A673 (cell line): Measurements from ENCODE around the gene SERGEF.

Source experiments
- CTCF ChIP-seq: fragments of 300-800, 200-600 bp; sonication (generic); conservative IDR thresholded peaks from 2 replicates; pipeline ENCODE4 v1.5.1; 2017; ENCODE audit warnings: low read depth, mild to moderate bottlenecking, antibody characterized with exemption, low read length, moderate library complexity, mixed read lengths
- EZH2 ChIP-seq: fragments of 200-600 bp; sonication (generic); IDR thresholded peaks from 2 replicates; pipeline ENCODE4 v1.6.1; 2017; ENCODE audit warnings: borderline replicate concordance, low read depth, mild to moderate bottlenecking, mixed read lengths, antibody characterized with exemption, low read length; ENCODE audit not compliant: poor library complexity, severe bottlenecking

- no peak for TF ChIP-seq CTCF
- no peak for TF ChIP-seq EZH2
These were observed 1.1 kb upstream of the SERGEF start for GRCh38 chr11:18013790-18014507.
